Activated CD8-positive, alpha-beta memory T cell treated with anti-CD3 and anti-CD28 coated beads, Interleukin-2, amount 50 U/mL, for 1 hour (primary cell): ENCODE results near the gene ANKMY1.

Experiments used
- DNase-seq: peaks from one replicate; pipeline ENCODE4 v3.0.0-alpha.2; 2020; ENCODE audit errors: extremely low read depth

Gene ANKMY1

GRCh38 chr2:240595381-240596079 lies 37.7 kb upstream of the ANKMY1 start:
- peak; percentile 23 for DNase-seq

DNA sequence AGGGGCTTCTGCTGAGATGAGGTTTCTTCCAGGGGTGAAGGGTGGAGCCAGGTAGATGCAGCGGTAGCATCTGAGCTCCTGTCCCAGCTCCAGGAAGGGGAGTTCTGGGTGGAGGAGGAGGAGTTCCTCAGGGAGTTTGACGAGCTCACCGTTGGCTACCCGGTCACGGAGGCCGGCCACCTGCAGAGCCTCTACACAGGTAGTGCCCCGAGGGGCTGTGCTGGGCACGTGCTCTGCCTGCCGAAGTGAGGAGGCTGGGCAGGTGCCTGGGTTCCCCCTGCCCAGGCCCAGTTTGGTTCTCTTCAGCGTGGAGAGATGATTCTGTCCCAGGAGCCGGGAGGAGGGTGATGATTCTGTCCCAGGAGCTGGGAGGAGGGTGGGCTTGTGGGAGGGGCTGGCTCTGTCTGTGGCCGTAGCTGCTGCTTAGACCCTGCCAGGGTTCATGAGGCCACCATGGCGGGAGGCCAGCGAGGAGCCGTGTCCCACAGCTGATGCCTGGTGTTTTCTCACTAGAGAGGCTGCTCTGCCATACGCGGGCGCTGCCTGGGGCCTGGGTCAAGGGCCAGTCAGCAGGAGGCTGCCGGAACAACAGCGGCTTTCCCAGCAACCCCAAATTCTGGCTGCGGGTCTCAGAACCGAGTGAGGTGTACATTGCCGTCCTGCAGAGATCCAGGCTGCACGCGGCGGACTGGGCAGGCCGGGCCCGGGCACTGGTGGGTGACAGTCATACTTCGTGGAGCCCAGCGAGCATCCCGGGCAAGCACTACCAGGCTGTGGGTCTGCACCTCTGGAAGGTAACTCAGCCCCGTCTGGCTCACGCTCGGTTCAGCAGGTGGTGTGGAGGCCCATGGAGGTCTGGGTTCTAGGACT lies 37.0 kb upstream of the ANKMY1 start:
- DNase-seq = no peak

DNA sequence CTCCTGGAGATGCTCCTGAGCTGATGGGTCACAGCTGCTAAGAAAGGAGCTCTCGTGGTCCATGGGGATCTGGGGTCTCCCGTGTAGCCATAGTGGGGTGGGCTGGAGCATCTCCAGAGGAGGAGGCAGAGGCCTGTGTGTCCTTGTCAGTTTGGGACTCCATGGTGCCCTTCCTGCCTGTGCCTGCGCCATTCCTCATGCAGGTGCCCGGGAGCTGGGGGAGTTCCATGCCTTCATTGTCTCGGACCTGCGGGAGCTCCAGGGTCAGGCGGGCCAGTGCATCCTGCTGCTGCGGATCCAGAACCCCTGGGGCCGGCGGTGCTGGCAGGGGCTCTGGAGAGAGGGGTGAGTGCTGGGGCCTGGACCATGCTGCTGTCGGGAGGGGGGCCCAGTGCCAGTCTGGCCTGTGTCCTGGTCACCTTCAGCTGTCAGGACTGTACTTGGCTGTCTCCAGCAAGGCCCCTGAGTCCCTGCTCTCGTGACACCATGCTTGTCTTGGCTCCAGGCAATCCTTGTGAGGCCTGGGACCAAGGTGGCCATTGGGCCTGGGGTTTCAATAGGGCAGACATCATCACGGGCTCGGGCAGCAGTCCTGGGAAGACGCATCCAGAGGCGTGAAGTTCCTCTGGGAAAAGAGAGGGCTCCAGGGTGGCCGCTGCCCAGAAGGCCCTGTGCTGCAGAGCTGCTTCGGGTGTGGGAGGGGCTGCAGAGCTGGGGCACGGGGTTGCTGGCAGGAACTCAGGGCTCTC lies 36.1 kb upstream of the ANKMY1 start:
- DNase-seq = no peak

DNA sequence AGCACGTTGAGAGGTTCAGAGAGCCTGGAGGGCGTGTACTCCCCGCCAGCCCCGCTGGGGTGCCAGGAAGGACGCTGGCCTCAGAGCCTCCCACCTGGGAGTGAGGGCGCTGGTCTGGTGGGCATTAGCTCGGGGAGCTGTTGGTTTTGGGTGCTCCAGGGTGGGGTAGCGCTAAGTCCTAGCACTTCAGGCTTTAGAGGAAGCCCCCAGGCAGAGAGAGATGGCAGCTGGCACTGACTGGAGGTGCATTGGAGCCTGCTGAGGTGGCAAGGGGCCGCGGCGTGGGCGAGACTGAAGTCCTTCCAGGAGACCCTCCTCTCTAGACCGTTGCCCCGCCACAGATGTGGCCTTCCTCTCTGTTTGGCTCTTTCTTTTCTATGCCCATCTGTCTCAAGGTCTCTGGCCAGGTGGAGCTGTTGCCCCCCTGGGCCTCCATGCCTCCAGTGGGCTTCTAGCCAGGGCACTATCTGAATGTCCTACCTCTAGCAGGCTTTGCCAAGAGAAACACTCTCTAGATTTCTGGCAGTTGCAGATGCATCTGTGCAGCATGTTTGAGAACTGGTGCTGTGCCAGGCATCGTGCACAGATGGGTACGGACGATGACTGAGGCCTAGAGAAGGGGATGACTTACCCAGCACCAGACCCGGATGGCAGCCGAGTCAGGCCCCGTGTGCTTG lies 35.4 kb upstream of the ANKMY1 start:
- no peak for DNase-seq

GRCh38 chr2:240591784-240592183 lies 34.0 kb upstream of the ANKMY1 start:
- no peak for DNase-seq

GRCh38 chr2:240591226-240591625 lies 33.4 kb upstream of the ANKMY1 start:
- DNase-seq = no peak

DNA sequence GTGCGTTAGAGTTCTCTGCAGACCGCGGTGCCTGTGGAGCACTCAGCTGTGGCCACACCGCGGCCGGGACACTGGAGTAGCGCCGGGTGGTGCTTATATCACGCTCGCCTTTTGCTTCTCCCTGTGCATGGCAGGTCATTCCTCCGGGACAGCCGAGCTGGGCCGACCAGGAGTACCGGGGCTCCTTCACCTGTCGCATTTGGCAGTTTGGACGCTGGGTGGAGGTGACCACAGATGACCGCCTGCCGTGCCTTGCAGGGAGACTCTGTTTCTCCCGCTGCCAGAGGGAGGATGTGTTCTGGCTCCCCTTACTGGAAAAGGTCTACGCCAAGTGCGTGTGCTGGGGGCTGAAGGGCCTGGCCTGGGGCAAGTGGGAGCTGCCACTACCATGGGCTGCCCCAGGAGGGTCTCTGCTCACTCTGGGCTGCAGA lies 32.9 kb upstream of the ANKMY1 start:
- no peak for DNase-seq

GRCh38 chr2:240589850-240590525 lies 32.2 kb upstream of the ANKMY1 start:
- DNase-seq = no peak

DNA sequence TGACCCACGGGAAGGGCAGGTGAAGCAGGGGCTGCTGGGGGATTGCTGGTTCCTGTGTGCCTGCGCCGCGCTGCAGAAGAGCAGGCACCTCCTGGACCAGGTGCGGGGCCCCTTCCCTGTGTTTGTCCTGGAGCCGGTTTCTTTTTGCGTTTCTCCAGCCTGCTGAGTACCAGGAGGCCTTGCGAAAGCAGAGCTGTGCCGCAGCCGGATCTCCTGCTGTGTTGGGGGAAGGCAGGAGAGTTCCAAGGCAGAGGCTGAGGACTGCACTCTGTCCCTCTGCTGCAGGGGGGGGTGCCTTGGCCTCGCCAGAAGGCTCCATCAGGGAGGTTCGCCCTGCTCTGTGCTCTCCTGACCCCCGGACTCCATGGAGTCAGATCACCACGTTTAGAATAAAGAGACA lies 31.6 kb upstream of the ANKMY1 start:
- DNase-seq = no peak

GRCh38 chr2:240588669-240589068 lies 30.9 kb upstream of the ANKMY1 start:
- DNase-seq = no peak

DNA sequence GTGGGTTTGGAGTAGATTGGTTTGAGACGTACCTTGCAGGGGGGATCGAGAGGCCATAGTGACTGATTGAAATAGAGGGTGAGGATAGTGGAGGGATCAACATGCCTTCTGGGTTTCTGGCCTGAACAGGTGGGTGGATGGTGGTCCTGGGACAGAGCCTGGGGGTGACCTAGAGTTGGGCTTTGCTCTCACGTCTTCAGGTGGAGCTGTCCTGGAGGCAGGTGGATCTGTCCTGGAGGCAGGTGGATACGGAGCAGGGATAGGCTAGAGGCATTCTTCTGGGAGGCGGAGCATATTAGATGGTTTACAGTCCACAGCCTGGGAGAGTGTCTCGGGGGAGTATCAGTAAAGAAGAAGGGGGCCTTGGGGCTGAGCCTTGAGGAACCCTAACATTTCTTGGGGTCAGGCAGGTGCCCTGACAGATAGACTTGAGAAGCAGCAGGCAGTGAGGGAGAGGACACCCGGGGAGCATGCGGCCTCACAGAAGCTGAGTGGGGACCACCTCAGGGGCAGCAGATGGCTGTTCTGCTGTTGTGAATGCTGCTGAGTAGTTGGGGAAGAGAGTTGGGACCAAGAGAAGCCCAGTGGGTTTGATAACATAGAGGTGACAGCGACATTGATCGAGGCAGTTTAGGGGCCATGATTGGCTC lies 30.3 kb upstream of the ANKMY1 start:
- DNase-seq = no peak

- DNase-seq = no peak
These were observed 29.4 kb upstream of the ANKMY1 start for GRCh38 chr2:240586919-240587800.

DNA sequence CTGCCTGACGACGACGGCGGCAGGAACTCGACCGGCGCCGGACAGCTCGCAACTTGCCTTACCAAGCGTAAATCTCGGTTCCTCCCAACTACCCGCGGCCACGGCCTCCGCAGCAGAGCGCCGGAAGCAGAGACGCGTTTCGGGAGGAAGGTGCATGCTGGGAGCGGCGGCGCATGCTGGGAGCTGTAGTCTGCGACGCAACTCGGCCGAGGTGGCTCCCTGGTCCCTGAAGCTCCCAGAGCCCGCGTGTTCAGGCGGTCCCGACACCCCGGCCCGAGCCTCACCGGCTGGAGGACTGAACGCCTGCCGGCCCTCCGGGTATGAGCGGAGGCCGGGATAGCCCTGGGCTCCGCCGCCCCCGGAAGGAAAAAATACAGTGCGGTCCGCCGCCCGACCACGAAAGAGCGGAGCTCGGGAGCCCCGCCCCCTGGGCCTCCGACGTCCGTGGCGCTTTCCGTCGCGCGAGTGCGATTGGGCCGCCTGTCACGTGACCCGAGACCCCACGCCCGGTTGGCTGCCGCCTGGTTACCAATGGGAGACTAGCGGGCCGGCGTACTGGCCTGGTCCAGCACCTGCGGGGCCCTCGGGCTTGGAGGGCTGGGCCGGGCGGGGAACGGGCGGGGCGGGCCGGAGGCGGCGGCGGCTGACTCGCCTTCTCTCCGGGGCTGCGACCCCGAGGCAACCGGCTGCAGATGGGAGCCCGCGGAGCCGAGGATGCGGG lies 28.6 kb upstream of the ANKMY1 start, which contains the start of gene CAPN10:
Gene CAPN10 (plus strand): TSS at position 537 of the 721 bp plus-strand sequence. CDS start 178 bp downstream, at position 715.
- DNase-seq = peak; percentile 88

DNA sequence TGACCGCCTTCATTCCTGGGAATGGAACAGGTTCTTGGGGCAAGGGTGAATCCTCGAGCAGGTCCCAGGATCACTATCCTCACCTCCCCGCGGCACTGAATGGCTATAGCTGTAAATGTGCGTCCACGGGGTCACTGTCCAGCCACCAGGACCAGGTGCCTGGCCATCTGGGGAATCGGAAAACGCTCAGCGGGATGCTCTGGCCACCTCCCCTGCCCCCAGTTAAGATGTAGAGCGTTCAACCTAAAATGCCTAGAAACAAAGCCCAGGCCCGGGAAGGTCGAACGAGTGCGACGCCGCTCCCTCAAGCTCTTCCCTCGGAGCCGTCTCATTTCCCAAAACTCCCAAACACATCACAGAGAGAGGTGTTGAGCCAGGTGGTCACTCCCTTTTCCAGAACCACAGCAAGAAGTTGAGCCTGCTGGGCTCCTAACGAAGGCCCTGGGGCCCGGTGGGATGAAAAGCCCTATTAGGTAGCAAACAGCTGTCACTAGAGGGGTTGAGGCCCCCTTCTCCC lies 28.0 kb upstream of the ANKMY1 start:
- no peak for DNase-seq

DNA sequence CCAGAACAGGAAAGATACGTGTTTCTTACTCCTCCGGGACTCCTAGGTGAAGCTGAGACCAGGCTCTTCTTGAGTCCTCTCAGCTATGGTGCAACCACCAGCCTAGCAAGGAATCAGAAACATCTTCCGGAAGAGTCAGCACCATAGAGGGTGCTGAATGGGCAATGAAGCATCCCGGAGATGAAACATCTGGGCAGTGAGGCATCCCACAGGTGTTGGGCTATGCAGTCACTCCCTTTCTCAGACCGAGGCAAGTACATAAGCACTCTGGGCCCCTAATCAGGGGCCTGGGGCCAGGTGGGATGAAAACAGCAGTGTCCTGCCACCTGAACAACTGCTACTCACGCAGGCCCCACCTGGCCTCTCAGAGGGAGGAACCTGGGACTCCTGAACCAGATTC lies 27.3 kb upstream of the ANKMY1 start:
- no peak for DNase-seq

DNA sequence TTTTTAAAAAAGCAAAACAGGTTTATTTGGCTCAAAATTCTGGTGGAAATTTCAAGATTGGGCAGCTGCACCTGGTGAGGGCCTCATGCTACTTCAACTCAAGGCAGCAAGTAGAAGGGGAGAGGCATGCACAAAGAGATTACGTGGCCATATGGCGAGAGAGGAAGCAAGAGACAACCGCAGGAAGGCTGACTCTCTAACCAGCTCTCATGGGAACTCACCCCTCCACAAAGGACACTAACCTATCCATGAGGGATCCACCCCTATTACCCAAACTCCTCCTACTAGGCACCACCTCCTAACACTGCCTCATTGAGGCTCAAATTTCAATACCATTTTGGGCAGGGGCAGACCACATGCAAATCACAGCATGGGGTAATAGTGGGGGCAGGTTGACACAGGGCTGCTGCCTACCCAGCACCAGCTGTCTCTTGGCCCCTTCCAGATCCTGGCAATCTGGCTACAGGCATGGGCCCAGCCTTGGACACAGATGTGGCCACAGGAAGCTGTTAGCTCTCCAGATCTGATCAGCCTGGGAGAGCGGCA lies 26.8 kb upstream of the ANKMY1 start:
- DNase-seq = no peak

GRCh38 chr2:240583774-240584173 lies 26.0 kb upstream of the ANKMY1 start:
- no peak for DNase-seq

- no peak for DNase-seq
These were observed 25.0 kb upstream of the ANKMY1 start for GRCh38 chr2:240582781-240583180.
